HG03159 (cell line): ENCODE results near the gene SOCS3.
"Not testable (repeated sequence)": the region's sequence is repeated elsewhere in the genome, so short reads cannot be mapped to it uniquely, and the experiment has no call there.

Experiments used
- ATAC-seq: cut with Tn5 transposase; IDR thresholded peaks from one replicate; pipeline ENCODE4 v1.9.1; 2021; ENCODE audit warnings: mild to moderate bottlenecking, moderate library complexity; ENCODE audit not compliant: unreplicated experiment

The SOCS3 gene

GRCh38 chr17:78314683-78315354 lies 45.1 kb downstream of the SOCS3 start:
- ATAC-seq: no peak

- no peak for ATAC-seq
Observed at GRCh38 chr17:78313735-78314648, 45.9 kb downstream of the SOCS3 start.

DNA sequence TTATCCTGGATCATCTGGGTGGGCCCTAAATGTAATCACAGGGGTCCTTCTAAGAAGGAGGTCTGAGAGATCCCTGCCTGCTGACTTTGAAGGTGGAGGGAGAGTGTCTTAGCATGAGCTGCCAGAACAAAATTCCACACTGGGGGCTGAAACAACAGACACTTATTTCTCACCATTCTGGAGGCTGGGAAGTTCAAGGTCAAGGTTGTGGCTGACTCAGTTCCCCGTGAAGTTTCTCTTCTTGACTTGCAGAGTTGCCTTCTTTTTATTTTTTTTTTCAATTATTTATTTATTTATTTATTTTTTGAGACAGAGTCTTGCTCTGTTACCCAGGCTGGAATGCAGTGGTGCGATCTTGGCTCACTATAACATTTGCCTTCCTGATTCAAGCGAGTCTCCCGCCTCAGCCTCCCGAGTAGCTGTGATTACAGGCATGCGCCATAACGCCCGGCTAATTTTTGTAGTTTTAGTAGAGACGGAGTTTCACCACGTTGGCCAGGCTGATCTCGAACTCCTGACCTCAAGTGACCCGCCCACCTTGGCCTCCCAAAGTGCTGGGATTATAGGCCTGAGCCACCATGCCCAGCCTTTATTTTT lies 50.1 kb downstream of the SOCS3 start:
- ATAC-seq: not testable (repeated sequence)

DNA sequence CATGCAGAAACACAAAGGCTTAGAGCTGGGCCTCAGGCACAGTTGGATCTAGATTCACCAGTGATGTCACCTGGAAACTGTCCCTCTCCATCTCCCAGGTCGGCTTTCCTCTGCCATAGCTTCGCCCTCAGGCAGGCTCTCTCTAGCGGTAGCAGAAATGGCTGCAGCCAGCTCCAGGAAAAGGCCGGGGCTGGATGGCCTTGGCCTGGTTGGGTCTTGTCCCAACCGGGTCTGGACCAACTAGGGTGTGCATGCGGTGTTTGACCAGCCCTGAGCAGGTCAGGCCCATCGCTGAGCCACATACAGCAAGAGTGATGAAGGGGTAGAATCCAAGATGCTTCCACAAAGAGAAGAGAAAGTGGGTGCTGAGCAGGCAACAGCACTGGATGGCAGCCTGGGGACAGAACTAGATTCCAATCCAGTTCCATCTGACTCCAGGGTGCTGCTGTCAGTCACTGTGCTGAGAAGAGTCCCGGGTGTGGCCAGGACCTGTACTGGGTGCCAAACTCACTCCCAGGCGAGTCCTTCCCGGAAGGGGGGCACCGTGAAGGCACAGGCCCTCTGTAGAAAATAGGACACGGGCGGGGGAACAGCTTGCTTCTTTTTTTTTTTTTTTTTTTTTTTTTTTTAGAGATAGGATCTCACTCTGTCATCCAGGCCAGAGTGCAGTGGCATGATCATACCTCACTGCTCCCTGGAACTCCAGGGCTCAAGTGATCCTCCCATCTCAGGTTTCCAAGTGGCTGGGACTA lies 51.8 kb downstream of the SOCS3 start:
- no peak for ATAC-seq

DNA sequence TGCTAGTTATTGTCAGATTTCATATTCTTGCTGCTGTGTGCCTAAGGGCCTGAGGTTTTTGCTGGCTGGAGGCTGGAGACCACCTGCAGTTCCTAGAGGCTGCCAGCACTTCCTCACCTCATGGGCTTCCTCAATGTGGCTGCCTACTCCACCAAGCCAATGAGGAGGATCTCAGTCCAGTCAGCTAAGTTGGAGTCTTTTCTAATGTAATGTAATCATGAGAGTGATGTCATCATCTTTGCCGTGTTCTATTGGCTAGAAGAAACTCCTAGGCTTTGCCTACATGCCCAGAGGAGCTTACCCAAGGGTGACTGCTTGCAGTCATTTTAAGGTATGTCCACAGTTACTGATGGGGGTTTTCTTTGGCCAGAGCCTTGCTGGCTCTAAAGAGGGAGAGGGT lies 53.0 kb downstream of the SOCS3 start:
- no peak for ATAC-seq
